SKM-1 treated with dmso at 0.1 percent for 144 hours (cell line): ENCODE results near the gene SCAMP1.

Source experiments
- DNase-seq: peaks from one replicate; lab custom pipeline; 2025; ENCODE audit not compliant: unreplicated experiment; lab: John Stamatoyannopoulos, UW

Gene SCAMP1

DNA sequence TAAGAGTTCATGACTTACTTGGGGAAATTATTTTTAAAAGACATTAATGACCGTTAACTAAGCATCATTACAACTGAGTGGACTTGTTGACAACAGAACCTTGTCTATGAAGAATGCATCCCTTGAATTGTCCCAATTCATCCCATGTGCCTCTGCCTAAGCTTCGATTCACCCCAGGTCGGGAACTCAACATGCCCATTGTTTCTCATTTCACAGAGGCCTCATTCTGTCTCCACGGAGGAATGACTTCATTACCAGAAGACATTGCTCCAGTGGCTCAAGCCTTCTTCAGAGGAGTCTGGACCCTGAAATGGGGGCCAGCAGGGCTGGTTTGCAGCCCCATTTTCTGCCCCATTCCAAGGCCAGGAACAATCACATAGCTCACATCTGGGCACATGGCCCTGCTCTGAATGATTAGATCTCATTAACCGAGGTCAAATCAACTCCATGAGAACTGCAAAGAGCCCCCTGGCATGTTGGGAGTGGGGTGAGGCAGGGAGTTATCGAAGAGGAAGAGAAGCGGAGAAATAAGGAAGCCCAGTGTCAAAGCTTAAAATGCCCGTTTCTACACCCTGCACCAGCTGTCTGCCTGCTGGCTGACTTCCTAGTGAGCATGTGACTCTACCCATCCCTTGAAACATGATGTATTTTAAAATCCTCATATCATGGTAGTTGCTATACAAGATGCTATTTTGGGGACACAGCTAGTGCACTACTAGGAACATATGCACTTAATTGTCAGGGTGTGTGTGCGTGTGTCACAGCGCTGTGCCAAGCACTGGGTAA lies 150.9 kb downstream of the SCAMP1 start:
- DNase-seq, result no peak

DNA sequence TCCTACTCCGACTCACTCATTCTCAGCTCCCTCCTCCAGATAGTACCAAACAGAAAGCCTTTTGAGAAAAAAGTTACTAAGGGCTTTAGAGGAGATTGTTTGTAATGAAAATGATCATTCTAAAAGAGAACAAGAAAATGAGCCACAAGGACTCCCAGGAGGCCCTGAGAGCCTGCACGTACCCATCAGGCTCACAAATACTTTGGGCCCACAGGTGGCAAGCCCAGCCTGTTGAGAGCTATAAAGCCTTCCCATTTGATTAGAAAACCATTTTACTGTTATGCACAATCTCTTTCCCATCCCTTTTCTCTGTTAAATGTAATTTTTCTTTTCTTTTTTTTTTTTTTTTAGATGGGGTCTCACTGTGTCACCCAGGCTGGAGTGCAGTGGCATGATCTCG lies 152.0 kb downstream of the SCAMP1 start:
- no peak for DNase-seq

DNA sequence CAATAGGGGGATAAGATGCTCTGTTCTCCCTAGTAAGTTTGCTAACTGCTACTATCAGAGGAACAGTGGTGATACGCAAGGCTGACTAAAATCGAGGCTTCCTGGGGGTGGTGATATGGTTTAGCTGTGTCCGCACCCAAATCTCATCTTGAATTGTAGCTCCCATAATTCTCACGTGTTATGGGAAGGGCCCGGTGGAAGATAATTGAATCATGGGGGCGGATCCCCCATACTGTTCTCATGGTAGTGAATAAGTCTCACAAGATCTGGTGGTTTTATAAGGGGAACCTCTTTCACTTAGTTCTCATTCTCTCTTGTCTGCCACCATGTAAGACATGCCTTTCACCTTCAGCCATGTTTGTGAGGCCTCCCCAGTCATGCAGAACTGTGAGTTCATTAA lies 153.0 kb downstream of the SCAMP1 start:
- DNase-seq, result no peak

DNA sequence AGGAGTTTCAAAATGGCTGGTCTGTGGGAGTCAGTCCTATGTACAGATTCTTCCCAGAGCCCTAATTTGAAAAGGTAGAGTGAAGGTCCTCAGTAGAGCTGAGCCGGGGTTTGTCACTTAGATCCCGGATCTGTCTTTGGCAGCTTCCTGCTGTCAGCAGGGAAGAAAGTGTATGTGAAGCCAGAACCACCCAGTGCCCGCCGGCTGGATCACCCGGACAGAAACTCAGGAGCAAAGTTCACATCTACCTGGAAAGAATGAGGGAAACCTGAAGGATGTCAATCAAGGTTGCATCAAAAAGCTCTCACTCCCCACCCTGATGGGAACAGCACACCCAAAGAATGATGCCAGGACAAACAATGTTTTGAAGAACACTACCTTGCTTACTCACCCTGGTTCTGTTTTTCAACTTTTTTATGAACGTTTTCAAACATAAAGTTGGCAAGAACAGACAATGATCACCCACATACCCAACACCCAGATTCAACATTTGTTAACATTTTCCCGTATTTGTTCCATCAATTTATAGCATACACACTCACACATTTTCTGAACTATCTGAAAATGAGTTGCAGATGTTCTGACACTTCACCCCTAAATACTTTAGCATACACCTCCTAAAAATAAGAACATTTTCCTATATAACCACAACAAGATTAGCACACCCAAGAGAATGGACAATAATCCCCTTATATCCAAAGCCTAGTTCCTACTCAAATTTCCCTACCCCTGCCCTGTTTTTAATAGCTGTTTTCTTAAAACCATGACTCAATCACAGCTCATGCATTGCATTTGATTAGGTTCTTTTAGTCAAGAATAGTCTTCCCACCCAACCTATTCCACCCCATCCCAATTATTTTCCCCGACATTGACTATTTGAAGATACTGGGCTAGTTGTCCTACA lies 154.3 kb downstream of the SCAMP1 start:
- no peak for DNase-seq

DNA sequence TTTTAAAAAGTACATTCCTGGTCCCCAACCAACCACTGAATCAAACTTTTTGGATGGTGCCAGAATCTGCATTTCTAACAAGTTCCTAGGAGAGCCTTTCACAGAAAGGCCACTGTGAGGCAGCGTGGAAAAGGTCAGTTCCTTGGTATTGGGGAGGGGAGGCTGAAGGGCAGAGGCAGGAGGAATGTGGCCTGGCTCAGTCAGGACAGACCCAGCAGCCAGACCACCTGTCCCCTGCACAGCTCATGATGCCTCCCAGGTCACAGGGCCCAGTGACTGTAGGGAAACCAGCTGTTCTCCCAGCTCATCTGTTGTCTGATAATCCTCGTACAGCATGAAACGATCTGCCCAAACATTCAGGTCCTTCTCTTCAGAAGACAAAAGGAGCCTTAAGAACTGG lies 155.3 kb downstream of the SCAMP1 start:
- DNase-seq, result no peak

DNA sequence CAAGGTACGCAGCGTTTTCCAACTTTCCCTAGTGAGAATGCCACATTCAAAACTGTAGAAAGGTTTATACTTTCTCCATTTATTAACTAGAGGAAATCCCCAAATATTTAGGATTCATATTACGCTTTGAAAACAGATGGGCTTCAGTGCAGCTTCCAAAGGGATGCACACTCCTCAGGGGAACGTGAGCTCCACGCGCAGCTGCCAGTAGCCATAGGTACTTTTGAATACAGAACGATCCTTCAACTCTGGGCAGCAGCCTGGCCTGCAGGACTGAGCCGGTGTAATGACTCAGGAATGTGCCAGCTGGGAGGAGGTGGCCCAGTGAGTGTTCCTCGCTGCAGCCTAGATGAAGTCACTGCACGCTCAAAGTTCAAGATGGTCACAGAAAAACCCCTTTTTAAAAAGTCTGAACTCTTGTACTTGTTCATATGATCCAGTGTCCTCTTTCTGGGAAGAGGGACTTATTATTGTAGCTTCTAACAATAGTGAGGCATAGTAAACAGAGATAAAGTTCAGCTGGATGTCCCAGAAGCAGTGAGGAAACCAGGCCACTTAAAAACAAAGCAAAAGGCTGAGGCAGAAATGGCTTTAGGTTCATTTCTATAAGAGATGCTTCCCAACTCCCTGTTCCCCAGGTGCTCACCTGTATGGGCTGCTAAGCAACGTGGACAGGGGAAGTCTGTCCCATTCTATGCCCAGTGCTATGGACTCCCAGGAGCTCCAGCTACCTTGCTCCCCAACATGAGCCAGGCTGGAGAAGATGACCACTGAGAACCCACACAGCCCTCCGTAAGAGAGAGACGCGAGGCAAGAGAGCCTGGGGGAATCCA lies 158.2 kb downstream of the SCAMP1 start:
- no peak for DNase-seq

DNA sequence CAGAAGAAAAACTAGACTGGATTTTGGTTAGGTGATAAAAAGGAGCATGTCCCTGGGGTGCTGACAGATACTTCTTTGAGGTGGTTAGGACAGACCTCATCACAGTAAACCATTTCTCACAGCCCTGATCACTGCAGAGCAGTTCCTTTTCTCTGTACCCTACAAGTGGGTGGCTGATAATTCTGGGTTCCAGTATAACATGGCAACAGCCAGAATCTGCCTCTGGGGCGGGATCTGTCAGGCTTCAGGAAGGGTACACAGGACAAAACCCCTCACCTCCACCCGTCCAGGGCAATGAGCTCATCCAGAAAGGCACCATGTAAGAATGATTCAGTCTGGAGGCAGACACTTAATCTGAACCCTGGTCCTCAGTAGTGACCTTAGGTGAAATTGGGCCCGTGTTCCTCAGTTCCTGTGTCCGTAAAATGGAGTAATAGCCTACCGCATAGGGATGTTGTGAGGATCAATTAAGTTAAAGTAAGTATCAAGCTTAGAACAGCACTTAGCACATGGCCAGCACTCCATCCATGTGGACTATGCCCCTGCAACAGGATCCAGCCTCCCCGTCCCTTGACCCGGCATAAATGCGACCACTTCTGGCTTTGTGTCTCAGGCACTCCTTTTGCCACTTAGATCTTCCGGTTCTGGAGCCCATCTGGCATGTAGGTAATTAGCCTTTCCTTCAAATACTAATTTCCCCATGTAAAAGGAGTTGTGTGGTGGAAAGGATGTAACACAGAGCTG lies 159.0 kb downstream of the SCAMP1 start:
- no peak for DNase-seq

DNA sequence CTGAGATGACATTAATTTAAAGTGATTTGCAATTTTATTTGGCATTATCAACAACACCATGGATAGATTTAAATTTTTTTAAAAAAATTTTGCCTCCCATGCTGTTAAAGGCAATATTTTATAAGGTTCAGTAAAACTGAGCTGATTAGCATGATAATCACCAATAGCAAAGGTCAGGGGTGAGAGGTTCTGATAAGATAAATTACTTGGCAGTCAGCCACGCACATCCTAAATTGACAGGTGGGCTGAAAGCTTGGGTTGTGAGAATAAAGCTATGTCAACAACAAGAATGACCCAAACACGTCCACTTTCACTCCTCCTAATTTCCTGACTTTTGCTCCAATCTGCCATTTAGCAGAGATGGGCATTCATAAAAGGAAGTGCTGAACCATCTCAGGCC lies 161.0 kb downstream of the SCAMP1 start:
- no peak for DNase-seq

DNA sequence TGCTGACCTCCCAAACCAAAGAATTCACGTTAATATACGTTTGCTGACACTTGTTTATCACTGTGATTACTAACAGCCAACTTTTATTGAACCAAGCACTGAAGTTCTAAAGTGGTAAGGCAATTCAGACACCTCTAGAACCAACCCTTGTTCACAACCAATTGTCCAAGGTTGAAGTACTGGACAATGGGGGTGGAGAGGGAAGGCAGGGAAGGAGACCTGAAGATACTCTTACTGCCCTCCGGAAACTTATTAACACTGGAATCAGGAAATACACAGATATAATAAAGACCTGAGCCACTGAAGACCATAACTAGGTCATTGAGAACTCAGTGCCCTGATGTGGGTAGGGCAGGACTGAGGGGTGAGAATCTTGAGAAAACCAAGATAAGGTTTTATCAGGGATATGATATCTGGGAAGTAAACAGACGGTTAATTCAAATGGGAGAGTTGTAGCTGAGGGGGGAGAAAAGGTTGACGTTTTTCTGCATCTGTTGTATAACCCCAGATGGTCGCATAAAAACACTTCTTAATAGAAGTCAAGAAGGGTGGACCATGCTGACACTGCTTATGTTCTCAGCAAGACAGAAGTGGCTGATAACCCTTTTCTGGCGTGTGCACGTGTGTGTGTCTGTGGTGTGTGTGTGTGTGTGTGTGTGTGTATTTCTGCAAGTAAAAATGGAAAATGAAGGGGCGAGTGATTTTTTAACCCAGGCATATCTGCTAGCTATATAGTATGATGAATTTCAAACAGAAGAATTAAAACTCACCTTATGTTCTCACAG lies 162.3 kb downstream of the SCAMP1 start:
- DNase-seq, result no peak

DNA sequence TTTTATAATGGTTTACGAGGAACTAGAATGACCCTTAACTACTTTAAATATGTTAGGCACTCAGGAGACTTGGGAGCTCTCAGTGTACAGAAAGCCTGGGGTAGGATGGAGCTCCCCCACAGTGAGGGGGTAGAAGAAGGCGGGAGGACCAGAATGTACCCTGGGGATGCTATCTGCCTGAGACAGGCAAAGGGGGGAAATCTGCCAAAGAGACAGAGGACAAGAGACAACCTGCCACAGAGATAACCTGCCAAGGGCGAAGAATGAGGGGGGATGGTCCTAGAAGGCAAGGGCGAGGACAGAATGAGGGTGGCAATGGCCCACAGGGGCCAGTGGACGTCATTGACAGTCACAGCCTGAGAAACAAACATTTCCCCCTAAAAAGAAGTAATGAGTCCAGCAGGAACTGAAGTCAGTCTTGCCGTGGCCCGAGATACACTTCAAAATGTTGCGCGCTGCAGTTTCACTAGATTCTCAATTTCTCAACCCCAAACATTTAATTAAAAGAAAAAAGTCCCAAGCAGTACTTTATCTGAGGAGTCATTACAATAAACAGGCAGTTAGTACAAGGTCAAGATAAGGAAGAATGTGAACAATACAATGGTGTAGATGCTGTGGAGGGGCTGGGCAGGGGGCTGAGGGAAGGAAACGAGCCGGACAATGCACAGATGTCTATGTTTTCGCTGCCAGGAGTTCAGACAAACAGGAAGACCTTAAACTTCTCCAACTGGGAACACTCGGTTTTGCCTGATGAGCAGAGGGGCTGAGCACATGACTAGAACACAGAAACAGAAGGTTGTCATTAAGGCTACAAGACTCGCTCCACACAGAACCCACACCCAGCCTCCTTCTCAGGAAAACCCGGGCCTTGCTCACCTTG lies 163.1 kb downstream of the SCAMP1 start:
- DNase-seq, result no peak

DNA sequence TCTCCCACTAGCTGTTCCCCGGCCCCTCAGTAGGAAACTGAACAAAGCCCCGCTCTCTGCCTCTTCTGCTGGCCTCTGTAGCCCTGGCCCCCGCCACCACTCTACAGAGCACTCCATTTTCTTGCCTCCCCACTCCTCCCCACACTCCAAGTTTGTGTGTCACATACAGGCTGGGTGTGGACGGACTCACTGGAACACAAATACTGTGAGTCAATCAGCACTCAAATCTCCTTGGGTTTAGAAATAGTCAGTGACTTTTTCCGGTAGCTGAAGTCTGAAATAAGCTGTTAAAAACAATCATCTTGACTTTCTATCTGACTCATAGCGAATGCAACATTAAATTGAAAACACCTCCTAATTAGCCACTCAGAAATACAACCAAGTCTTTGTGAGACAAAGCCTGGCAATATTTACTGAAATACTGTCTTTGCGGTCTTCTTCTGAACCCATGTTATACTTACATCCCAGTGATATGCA lies 165.7 kb downstream of the SCAMP1 start:
- no peak for DNase-seq

DNA sequence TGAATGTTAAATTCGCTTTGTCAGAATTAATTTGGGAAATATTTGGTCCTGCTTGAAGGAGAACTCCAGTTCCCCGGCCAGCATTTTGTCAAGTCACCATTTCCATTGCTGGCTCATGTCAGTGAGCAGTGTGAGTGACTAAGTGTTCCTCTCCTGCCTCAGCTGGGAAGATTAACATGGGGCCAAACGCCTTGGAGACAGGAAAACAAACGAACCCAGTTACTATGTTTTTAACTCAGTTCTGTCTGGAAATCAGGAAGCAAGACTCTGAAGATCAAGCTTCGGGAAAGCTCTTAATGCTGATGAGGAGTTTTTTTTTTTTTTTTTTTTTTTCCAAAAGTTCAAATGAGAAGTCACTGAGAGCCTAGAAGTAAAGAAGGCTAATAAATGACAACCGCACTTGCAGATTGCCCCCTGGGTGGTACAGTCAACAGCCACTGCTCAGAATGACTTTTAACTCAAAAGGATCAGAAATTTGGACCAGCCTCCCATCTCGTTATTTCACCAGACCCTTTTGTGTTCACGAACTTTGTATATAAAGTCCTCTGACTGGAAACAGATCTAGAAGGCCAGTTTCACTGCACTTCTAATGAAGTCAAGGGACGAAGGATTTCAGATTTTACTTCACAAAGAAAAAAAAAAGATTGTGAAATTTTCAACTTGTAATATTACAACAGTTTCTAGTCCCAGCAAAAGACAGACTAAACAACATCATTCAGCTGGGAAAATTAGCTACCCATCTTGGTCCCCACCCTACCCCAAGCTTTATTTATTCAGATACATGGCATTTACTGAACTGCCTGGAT lies 166.8 kb downstream of the SCAMP1 start:
- no peak for DNase-seq

DNA sequence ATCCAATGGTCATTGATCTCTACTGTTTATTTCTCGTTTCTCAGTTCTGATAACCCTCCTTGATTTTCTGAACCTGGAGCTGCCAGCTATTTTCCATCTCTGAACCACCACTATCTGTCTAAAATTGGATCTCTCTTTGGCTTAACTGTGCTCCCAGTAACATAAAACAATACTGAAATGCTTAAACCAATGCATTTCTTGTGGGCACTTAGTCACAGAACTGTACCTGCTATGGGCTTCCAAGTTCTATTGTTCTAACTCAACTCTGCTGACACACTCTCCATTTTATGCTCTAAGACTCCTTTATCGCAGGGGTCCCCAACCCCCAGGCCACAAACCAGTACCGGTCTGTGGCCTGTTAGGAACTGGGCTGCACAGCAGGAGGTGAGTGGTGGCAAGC lies 167.5 kb downstream of the SCAMP1 start:
- DNase-seq, result no peak
